HG02759 (cell line): ENCODE data around the gene GASK1B.

ENCODE experiments used
- ATAC-seq: cut with Tn5 transposase; IDR thresholded peaks from one replicate; pipeline ENCODE4 v1.9.1; 2021; ENCODE audit warnings: mild to moderate bottlenecking, moderate library complexity; ENCODE audit not compliant: unreplicated experiment

Gene GASK1B

GRCh38 chr4:158172261-158173258 is at the start of gene GASK1B:
TSS of gene GASK1B (minus strand) at chr4:158173025. CDS start at chr4:158171375, 1,650 bp downstream.
- ATAC-seq: peak; percentile 43

- no peak for ATAC-seq
These were observed 46.8 kb upstream of the GASK1B start for GRCh38 chr4:158219623-158220022.

DNA sequence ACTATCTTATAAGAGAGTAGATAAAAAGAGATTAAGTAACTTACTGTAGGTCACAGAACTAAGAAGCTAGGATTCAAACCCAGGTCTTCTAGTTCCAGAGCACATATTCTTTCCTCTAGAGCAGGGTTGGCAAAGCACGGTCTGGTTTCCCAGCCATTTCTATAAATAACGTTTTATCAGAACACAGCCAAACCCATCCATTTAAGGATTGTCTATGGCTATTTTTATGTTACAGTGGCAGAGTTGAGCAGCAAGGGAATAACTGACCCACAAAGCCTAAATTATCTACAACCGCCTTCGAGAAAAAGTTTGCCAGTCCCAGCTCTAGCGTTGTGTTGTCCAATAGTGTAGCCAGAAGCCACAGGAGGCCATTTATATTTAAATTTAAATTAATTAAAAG is 44.9 kb upstream of the GASK1B start:
- no peak for ATAC-seq

- ATAC-seq: no peak
These were observed 42.0 kb upstream of the GASK1B start for GRCh38 chr4:158214856-158215255.

- no peak for ATAC-seq
These were observed 40.6 kb upstream of the GASK1B start for GRCh38 chr4:158213466-158213865.

GRCh38 chr4:158211222-158211621 is 38.4 kb upstream of the GASK1B start:
- ATAC-seq: no peak

DNA sequence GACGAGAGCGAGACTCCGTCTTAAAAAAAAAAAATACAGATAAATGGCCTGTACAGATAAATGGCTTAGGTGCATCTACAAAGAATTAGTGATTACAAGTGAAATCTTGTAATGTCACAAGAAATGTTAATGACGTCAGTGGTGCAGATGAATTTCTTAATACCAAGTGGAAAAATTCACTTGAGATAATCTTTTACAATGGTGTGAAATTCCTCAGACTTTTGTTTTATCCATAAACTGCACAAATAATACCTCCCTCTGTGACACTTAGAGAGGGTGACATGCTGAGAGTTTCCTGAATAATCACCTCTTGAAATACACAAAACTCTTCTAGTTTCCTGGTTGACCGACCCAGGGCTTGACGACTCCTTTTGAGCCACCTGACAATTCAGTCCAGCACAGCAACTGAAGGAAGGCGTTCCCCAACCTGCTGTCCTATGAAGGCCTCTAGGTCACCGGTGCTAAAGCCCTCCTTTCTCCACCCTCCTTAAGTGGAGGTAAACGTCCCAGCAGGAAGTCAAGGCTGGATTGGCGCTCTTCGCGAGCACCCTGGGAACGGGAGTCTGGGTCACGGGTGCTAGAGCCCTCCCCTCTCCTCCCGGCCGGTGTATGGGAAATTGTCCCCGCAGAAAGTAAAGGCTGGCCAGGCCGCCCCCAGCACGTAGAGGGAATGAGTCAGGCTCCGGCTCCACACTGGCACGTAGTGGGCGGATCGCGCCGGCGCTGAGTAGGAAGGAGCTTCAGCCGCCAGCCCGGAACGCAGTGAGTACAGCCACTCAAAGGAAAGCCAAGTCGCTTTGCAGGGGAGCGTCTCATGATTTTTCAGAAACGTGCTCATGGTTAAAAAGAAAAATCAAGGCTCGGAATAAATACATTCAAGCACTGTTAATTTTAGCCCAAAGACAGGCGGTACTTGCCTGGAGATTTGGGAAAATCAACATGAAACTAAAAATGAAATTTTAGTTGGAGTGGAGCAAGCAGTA is 37.3 kb upstream of the GASK1B start, which contains the start of gene TMEM144:
TMEM144 (plus strand) TSS at position 662 of the 983 bp plus-strand sequence. CDS start 2,182 bp downstream, outside the sequence.
- ATAC-seq: peak; percentile 96

- peak; percentile 38 for ATAC-seq
These were observed 36.3 kb upstream of the GASK1B start for GRCh38 chr4:158208963-158209640.

- no peak for ATAC-seq
These were observed 31.1 kb upstream of the GASK1B start for GRCh38 chr4:158203929-158204328.

DNA sequence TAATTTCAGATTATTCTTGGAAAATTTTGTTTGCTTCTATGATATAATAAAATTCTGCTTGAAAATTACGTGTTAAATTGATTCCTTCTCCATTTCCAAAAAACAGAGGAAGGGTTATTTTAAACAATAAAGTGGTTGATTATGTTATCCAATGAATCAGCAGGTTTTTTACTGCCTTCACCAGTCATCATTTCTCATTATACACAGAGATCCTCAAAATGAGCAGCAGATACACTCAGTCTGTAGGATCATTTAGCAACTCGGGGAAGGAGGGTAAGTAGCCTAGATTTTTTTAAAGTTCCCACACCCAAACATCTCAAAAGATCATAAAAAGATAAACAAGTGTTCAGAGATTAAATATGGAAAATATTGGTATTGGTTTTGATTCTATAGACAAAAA is 30.6 kb upstream of the GASK1B start:
- no peak for ATAC-seq

DNA sequence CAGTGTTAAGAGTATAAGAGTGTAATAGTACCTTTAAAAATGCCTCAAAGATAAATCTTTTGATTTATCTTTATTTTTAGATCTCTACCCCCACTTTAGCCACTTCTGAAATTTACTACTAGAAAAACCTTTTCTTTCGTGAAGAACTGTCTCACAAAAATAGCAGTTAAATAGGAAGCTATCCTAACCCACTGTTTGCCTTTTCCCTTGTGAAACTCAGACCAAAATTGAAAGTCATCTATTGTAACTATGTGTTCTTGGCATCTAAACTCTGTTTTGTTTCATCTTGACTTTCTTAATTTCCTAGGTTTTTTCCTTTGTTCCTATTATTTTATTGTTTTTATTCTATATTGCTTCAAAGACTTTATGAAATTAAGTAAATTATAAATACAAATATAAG is 29.7 kb upstream of the GASK1B start:
- ATAC-seq: no peak

GRCh38 chr4:158201876-158202275 is 29.1 kb upstream of the GASK1B start:
- no peak for ATAC-seq

GRCh38 chr4:158201322-158201721 is 28.5 kb upstream of the GASK1B start:
- ATAC-seq: no peak

GRCh38 chr4:158200214-158200613 is 27.4 kb upstream of the GASK1B start:
- no peak for ATAC-seq

DNA sequence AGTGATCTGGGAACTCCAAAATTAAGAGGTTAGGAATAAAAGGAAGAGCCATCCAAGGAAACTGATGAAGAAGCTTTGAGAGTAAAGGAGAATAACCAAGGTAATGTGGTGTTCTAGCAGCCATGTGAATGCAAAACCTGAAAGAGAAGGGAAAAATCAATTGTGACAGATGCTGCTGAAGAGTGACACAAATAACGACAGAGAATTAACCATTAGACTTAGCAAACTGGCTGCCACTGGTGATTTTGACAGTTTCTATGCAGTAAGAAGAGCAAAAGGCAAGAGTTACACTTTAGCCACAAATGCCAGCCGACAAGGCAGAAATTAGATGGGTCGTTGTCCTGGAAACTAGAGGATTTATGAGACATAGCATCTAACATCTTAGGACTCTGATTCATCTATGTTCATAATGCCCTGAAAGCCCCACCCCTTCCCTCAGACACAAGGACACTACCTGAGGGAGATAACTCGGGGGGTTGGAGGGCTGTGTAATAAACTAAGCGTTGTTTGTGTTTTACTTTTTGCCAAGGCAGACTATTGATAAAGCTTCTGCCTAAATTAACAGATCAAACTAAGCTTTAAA is 24.5 kb upstream of the GASK1B start:
- no peak for ATAC-seq

- no peak for ATAC-seq
These were observed 22.5 kb upstream of the GASK1B start for GRCh38 chr4:158195297-158195696.

DNA sequence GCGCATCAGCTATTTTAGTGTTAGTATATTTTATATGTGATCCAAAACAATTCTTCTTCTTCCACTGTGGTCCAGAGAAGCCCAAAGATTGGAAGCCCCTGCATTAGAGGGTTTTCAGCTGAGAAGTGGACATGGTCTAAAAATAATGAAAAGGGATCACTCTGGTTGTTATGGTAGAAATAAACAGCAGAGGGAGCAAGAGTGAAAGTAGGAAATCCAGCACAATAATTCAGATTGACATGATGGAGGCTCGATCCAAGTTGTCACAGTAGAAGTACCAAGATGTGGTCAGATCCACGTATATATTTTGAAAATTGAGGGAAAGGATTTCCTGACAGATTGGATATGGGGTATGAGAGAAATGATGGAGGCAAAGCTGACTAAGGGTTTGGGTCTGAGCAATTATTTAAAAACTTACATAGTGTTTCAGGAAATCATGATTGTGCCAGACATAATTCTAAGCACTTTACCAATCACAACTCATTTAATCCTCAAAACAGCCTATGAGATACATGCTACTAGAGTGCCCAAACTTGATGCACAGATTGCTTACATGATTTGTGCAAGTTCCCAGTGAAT is 20.4 kb upstream of the GASK1B start:
- ATAC-seq: no peak

- ATAC-seq: no peak
These were observed 19.8 kb upstream of the GASK1B start for GRCh38 chr4:158192439-158193158.

DNA sequence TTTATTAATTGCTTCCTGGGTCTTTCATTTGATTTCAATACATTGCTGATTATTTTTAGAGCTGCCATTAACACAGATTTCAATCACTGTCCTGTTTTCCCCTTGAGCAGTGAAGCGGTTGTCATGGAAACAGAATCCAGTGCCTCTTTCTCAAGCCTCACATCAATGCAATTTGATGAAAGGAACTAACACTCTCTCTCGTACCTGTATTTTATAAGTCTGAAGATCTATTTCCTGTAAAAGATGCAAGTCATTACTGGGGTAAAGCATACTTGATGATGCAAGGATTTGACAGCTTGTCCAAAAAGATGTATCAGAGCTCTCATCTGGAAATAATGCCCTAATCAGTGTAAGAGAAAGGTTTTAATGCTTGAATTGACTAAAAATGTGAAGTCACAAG is 17.9 kb upstream of the GASK1B start:
- ATAC-seq: no peak
